Stimulated activated naive B cell treated with anti-CD40 and anti-IgM and Interleukin-4, amounts not matched to agents 10 μg/mL and 1 μg/mL and 100 μg/mL, for 72 hours (primary cell): ENCODE data around the gene TP53TG5.
A peak's percentile ranks its signal among the peaks of the same experiment; 100 is the strongest.

ENCODE experiments used
- ATAC-seq, 2 donors: fragments of 150-1000 bp; cut with Tn5 transposase; replicated peaks; 2 replicates each; pipeline ENCODE4 v1.10.0; 2021; ENCODE audit warnings: moderate library complexity in 1 of 2
- DNase-seq: peaks from one replicate; pipeline ENCODE4 v3.0.0; 2021
- H3K27ac Mint-ChIP-seq: one replicate; pipeline ENCODE4 v1.8.0; 2022; ENCODE audit warnings: mild to moderate bottlenecking, mixed read lengths
- H3K27me3 Mint-ChIP-seq, 2 donors: one replicate each; pipeline ENCODE4 v1.8.0; 2022; ENCODE audit warnings: mixed read lengths in 2 of 2
- H3K36me3 Mint-ChIP-seq, 2 donors: one replicate each; pipeline ENCODE4 v1.8.0; 2022; ENCODE audit warnings: mixed read lengths in 2 of 2, mild to moderate bottlenecking in 1 of 2
- H3K4me1 Mint-ChIP-seq, 2 donors: one replicate each; pipeline ENCODE4 v1.8.0; 2022; ENCODE audit warnings: mixed read lengths in 2 of 2, mild to moderate bottlenecking in 1 of 2
- H3K4me3 Mint-ChIP-seq, 2 donors: one replicate each; pipeline ENCODE4 v1.8.0; 2022; ENCODE audit warnings: mild to moderate bottlenecking in 2 of 2, mixed read lengths in 2 of 2, moderate library complexity in 1 of 2
- H3K9me3 Mint-ChIP-seq, 2 donors: one replicate each; pipeline ENCODE4 v1.8.0; 2022; ENCODE audit warnings: mixed read lengths in 2 of 2, mild to moderate bottlenecking in 1 of 2

The TP53TG5 gene

GRCh38 chr20:45367126-45367525 lies 11.0 kb downstream of the TP53TG5 start:
- Mint-ChIP-seq H3K27ac (peak overlapping the region; percentile 98), H3K27me3 (no peaks in the 10 kb centered on the region), H3K36me3 (peaks cover 37 to 55% of the 10 kb centered on the region in 2 donors), H3K9me3 (no peaks in the 10 kb centered on the region), H3K4me1 (peaks cover 65 to 79% of the 10 kb centered on the region in 2 donors), H3K4me3 (peak overlapping the region; percentile 19 to 21)
- DNase-seq (no peak), ATAC-seq (no peak)

DNA sequence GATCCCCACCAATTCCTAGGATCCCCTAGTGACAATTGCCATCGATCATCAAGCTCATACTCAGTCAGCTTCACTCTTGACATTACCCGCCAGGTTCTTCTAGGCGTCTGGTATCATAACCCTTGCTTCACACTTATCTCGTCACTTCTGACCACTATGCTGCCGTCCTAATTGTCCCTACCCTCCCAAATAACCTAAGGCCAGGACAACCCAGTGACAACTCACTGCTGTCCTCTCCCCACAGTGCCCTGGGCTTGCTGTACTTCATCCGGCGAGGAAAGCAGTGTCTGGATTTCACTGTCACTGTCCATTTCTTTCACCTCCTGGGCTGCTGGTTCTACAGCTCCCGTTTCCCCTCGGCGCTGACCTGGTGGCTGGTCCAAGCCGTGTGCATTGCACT lies 11.5 kb downstream of the TP53TG5 start:
- Mint-ChIP-seq H3K4me3 (peak overlapping the region in 1 of 2 donors; percentile 21), H3K36me3 (peaks cover 37 to 51% of the 10 kb centered on the region in 2 donors), H3K27ac (peak overlapping the region; percentile 98), H3K27me3 (no peaks in the 10 kb centered on the region), H3K9me3 (no peaks in the 10 kb centered on the region), H3K4me1 (peaks cover 63 to 76% of the 10 kb centered on the region in 2 donors)
- no peak for ATAC-seq
- no peak for DNase-seq

DNA sequence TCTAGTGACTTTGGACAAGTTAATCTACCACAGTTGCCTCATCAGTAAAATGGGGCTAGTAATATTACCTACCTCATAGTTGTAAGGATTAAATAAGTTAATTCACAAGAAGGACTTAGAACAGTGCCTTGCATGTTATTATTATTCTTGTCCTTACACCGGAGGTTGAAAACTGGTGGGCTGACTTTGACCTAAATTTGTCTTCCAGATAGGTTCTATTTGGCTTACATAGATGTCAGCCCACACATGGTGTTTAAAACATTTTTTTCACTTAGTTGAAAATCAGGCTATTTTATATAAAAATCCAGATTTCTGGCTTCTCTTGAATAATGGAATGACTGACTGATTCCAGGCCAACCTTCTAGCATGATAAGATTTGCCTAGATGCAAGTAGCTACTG lies 11.9 kb downstream of the TP53TG5 start:
- H3K9me3 Mint-ChIP-seq: no peaks in the 10 kb centered on the region
- peaks cover 37 to 48% of the 10 kb centered on the region in 2 donors for H3K36me3 Mint-ChIP-seq
- no peak for ATAC-seq
- no peak overlapping the region for H3K4me3 Mint-ChIP-seq
- H3K27me3 Mint-ChIP-seq: no peaks in the 10 kb centered on the region
- H3K27ac Mint-ChIP-seq: no peak overlapping the region
- no peak for DNase-seq
- peaks cover 60 to 75% of the 10 kb centered on the region in 2 donors for H3K4me1 Mint-ChIP-seq

DNA sequence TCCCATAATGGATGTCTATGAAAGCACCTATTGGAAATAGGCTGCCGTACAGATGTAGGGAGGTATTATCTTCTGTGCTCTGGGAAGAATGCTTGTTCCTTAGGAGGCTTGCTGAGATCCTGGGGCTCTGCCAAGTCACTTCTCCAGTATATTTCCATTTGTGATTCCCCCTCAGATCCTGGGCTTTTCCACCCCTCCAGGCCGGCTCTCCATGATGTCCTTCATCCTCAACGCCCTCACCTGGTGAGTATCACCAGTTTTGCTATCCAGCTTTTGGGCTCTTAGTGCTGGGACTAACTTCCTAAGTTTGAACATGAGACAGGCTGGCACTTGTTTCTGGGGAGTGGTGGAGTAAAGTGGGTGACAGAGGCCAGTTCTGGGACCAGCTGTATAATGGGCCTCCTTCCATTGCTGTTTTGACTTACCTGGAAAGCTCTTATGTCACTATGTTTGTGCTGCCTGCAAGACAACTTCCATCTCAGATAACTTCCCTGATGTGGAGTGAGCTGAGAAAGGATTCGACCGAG lies 12.6 kb downstream of the TP53TG5 start:
- peaks cover 53 to 68% of the 10 kb centered on the region in 2 donors for H3K4me1 Mint-ChIP-seq
- H3K27ac Mint-ChIP-seq: no peak overlapping the region
- no peaks in the 10 kb centered on the region for H3K9me3 Mint-ChIP-seq
- peak overlapping the region; percentile 10 to 28 for H3K4me3 Mint-ChIP-seq
- ATAC-seq: no peak
- H3K36me3 Mint-ChIP-seq: peaks cover 34 to 41% of the 10 kb centered on the region in 2 donors
- H3K27me3 Mint-ChIP-seq: no peaks in the 10 kb centered on the region
- no peak for DNase-seq

- peak overlapping the region; percentile 99 for H3K27ac Mint-ChIP-seq
- H3K4me1 Mint-ChIP-seq: peaks cover 46 to 58% of the 10 kb centered on the region in 2 donors
- no peak for ATAC-seq
Measured at GRCh38 chr20:45363611-45364492, 14.3 kb downstream of the TP53TG5 start.

DNA sequence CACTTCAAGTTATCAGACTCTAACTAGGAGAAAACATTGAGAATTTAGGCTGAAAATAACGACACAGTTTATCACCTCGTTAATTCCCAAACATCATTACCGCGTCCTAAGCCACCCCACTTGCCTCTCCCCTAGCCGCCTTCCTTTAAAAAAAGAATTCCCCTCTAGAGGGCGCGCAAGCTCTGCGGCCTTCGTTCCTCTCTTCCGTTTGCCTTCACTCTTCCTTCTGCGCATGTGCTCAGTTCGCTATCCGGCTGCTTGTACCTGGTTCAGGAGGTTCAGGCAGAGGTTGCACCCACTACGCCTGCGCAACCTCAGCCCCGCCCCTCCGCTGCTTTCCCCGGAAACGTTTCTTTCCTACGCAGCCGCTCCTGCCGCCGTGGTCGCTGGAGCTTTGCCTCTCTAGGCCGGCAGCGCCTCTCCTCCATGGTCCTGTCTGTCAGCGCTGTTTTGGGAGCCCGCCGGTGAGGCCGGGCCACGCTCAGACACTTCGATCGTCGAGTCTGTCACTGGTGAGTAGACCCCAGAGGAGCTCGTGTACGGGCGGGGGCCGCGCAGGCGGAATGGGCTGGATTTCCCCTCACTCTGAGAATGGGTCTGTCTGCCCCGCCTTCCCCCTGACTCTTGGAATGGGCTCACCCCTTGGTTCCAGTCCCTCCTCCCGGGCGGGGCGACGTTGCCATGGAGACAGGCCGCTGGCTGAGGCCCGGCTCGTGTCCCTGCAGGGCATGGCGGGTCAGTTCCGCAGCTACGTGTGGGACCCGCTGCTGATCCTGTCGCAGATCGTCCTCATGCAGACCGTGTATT lies 15.1 kb downstream of the TP53TG5 start, which contains the start of gene SYS1:
Gene SYS1, plus strand, starts transcription at position 353 of the 807 bp plus-strand sequence. Its CDS starts 376 bp downstream, at position 729.
- Mint-ChIP-seq H3K9me3 (no peaks in the 10 kb centered on the region), H3K4me1 (peaks cover 42 to 57% of the 10 kb centered on the region in 2 donors), H3K36me3 (peaks cover 26 to 29% of the 10 kb centered on the region in 2 donors), H3K27me3 (peaks cover 0 to 12% of the 10 kb centered on the region in 2 donors), H3K4me3 (peak within 1 kb of the TSS; percentile 94 to 98), H3K27ac (peak within 1 kb of the TSS; percentile 99)
- DNase-seq (peak; percentile 96), ATAC-seq (peak; percentile 84 to 85)

More at GRCh38 chr20:45363611-45364492, 14.3 kb downstream of the TP53TG5 start:
- H3K36me3 Mint-ChIP-seq: peaks cover 28 to 35% of the 10 kb centered on the region in 2 donors
- no peak for DNase-seq
- H3K27me3 Mint-ChIP-seq: peaks cover 0 to 4% of the 10 kb centered on the region in 2 donors
- no peaks in the 10 kb centered on the region for H3K9me3 Mint-ChIP-seq
- peak overlapping the region; percentile 94 to 98 for H3K4me3 Mint-ChIP-seq

GRCh38 chr20:45361793-45362192 lies 16.3 kb downstream of the TP53TG5 start:
- Mint-ChIP-seq H3K27ac (no peak overlapping the region), H3K27me3 (peaks cover 0 to 12% of the 10 kb centered on the region in 2 donors), H3K4me1 (peaks cover 30 to 45% of the 10 kb centered on the region in 2 donors), H3K4me3 (no peak overlapping the region), H3K9me3 (no peaks in the 10 kb centered on the region), H3K36me3 (peaks cover 14 to 16% of the 10 kb centered on the region in 2 donors)
- no peak for DNase-seq
- ATAC-seq: no peak

- H3K36me3 Mint-ChIP-seq: peaks cover 3 to 5% of the 10 kb centered on the region in 2 donors
- H3K9me3 Mint-ChIP-seq: no peaks in the 10 kb centered on the region
- H3K27me3 Mint-ChIP-seq: peaks cover 0 to 12% of the 10 kb centered on the region in 2 donors
- no peak for ATAC-seq
- H3K27ac Mint-ChIP-seq: no peak overlapping the region
- peaks cover 18 to 30% of the 10 kb centered on the region in 2 donors for H3K4me1 Mint-ChIP-seq
- H3K4me3 Mint-ChIP-seq: no peak overlapping the region
- DNase-seq: no peak
Measured at GRCh38 chr20:45359406-45360148, 18.5 kb downstream of the TP53TG5 start.

GRCh38 chr20:45359069-45359405 lies 19.1 kb downstream of the TP53TG5 start:
- no peak overlapping the region for H3K27ac Mint-ChIP-seq
- DNase-seq: no peak

GRCh38 chr20:45358282-45359068 lies 19.6 kb downstream of the TP53TG5 start:
- H3K27me3 Mint-ChIP-seq: peaks cover 0 to 12% of the 10 kb centered on the region in 2 donors
- H3K9me3 Mint-ChIP-seq: no peaks in the 10 kb centered on the region
- ATAC-seq (no peak), DNase-seq (no peak)
- no peak overlapping the region for H3K4me3 Mint-ChIP-seq
- no peaks in the 10 kb centered on the region for H3K36me3 Mint-ChIP-seq
- no peak overlapping the region for H3K27ac Mint-ChIP-seq
- H3K4me1 Mint-ChIP-seq: peaks cover 11 to 23% of the 10 kb centered on the region in 2 donors

More at GRCh38 chr20:45359069-45359405, 19.1 kb downstream of the TP53TG5 start:
- no peaks in the 10 kb centered on the region for H3K9me3 Mint-ChIP-seq
- no peak for ATAC-seq
- H3K4me1 Mint-ChIP-seq: peaks cover 15 to 28% of the 10 kb centered on the region in 2 donors
- peaks cover 0 to 12% of the 10 kb centered on the region in 2 donors for H3K27me3 Mint-ChIP-seq
- peaks cover under 1 to 4% of the 10 kb centered on the region in 2 donors for H3K36me3 Mint-ChIP-seq
- no peak overlapping the region for H3K4me3 Mint-ChIP-seq

DNA sequence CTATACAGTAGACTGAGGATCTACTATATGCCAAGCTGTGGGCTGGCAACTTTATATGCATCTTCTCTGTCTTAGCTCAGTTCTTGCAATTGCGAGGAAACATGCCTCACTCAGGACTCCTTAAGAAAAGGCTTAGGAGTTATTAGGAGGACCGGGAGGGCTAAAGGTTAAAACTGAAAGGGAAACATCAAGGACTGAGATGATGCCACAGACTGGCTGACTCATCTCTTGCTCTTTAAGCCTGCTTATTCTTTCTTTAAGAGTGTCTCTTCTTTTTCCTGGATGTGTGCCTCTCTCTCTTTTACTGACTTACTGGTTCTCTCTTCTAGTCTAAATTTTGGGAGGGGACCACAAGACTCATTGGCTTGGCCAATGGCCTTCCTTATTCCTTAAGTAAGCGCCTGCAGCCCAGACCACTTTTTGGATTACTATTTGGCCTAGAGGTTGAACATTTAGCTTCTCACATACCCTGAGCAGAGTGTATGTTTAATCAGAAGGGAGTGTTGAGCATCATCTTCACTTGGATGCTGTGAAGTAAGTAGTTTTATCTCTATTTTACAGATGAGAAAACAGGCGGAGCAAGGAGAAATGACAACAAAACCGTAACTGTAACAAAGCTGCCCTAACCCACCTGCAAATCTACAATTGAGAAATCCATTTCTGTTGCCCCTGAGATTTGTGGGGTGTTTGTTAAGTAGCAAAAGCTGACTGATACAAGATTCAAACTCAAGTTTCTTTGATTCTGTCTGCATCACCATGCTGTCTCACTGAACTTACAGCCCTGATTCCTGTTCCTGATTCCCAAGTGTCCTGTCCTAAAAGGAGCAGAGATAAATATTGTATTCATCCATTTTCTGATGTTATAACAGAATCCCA lies 22.7 kb downstream of the TP53TG5 start:
- ATAC-seq (peak in 1 of 2 donors; percentile 57), DNase-seq (no peak)
- Mint-ChIP-seq H3K4me3 (no peak overlapping the region), H3K4me1 (peaks cover 5 to 17% of the 10 kb centered on the region in 2 donors), H3K27ac (no peak overlapping the region), H3K36me3 (no peaks in the 10 kb centered on the region), H3K27me3 (peaks cover 0 to 12% of the 10 kb centered on the region in 2 donors), H3K9me3 (no peaks in the 10 kb centered on the region)
